Ammon's horn (tissue), 1 donor: ENCODE results near the gene KAT14.
A peak's percentile ranks its signal among the peaks of the same experiment; 100 is the strongest.
"Not testable (repeated sequence)": the region's sequence is repeated elsewhere in the genome, so short reads cannot be mapped to it uniquely, and the experiment has no call there.

Experiments
- DNase-seq: peaks from one replicate; pipeline ENCODE4 v3.0.0-alpha.2; 2016; ENCODE audit warnings: low spot score

KAT14 gene

GRCh38 chr20:18137412-18138265 is at the start of gene KAT14, which contains the start of gene PET117:
TSS of gene KAT14 (plus strand) at chr20:18137863. CDS start at chr20:18142661, 4,798 bp downstream.
TSS of gene PET117 (plus strand) at chr20:18137863. CDS start at chr20:18137956, 93 bp downstream.
- peak; percentile 89 for DNase-seq

GRCh38 chr20:18088298-18088697 is 49.4 kb upstream of the KAT14 start:
- not testable (repeated sequence) for DNase-seq

- not testable (repeated sequence) for DNase-seq
Observed at GRCh38 chr20:18088841-18089240, 48.8 kb upstream of the KAT14 start.

- DNase-seq: no peak
Observed at GRCh38 chr20:18090044-18090443, 47.6 kb upstream of the KAT14 start.

- DNase-seq: no peak
Observed at GRCh38 chr20:18090477-18090876, 47.2 kb upstream of the KAT14 start.

GRCh38 chr20:18091623-18092022 is 46.0 kb upstream of the KAT14 start:
- DNase-seq: no peak

GRCh38 chr20:18092890-18093289 is 44.8 kb upstream of the KAT14 start:
- no peak for DNase-seq

- no peak for DNase-seq
Observed at GRCh38 chr20:18093388-18093787, 44.3 kb upstream of the KAT14 start.

- DNase-seq: no peak
Observed at GRCh38 chr20:18094191-18094590, 43.5 kb upstream of the KAT14 start.

- not testable (repeated sequence) for DNase-seq
Observed at GRCh38 chr20:18100569-18100968, 37.1 kb upstream of the KAT14 start.

- DNase-seq: no peak
Observed at GRCh38 chr20:18101125-18101810, 36.4 kb upstream of the KAT14 start.

- DNase-seq: no peak
Observed at GRCh38 chr20:18103497-18103896, 34.2 kb upstream of the KAT14 start.

- DNase-seq: no peak
Observed at GRCh38 chr20:18108326-18108725, 29.3 kb upstream of the KAT14 start.

GRCh38 chr20:18128574-18128973 is 9.1 kb upstream of the KAT14 start:
- DNase-seq: not testable (repeated sequence)

- DNase-seq: no peak
Observed at GRCh38 chr20:18132663-18133062, 5.0 kb upstream of the KAT14 start.

GRCh38 chr20:18133962-18134361 is 3.7 kb upstream of the KAT14 start:
- DNase-seq: no peak

GRCh38 chr20:18138266-18138582 is 561 bp downstream of the KAT14 start:
- no peak for DNase-seq

GRCh38 chr20:18138639-18139583 is 1.2 kb downstream of the KAT14 start:
- DNase-seq: no peak

GRCh38 chr20:18139832-18140231 is 2.2 kb downstream of the KAT14 start:
- DNase-seq: no peak

GRCh38 chr20:18144541-18145099 is 7.0 kb downstream of the KAT14 start:
- DNase-seq: no peak

- DNase-seq: no peak
Observed at GRCh38 chr20:18154342-18154741, 16.7 kb downstream of the KAT14 start.

GRCh38 chr20:18156045-18156444 is 18.4 kb downstream of the KAT14 start:
- DNase-seq: no peak
